Vagina (tissue), 2 donors: ENCODE data around the gene SPSB2.

Source experiments
- POLR2A ChIP-seq, 2 donors: fragments of 450-650 bp; IDR thresholded peaks; one replicate each; pipeline ENCODE4 v1.6.1; 2017; ENCODE audit warnings: antibody characterized with exemption in 2 of 2, mild to moderate bottlenecking in 2 of 2, moderate library complexity in 2 of 2
- TF ChIP-seq, protein P1 (sequence below), 3 experiments: fragments of 450-650 bp in 2 of 3; fragments of 200-600 bp in 1 of 3; sonication (generic) in 1 of 3; IDR thresholded peaks; one replicate each; pipeline ENCODE4 v1.5.1; 2017 to 2019; ENCODE audit warnings: antibody characterized with exemption in 3 of 3, mild to moderate bottlenecking in 2 of 3, moderate library complexity in 2 of 3

GRCh38 chr12:6899427-6899826 lies 26.3 kb upstream of the SPSB2 start:
- no peak for TF ChIP-seq POLR2A (IDR thresholded peaks at IDR 0.05)
- TF ChIP-seq, protein P1, sequence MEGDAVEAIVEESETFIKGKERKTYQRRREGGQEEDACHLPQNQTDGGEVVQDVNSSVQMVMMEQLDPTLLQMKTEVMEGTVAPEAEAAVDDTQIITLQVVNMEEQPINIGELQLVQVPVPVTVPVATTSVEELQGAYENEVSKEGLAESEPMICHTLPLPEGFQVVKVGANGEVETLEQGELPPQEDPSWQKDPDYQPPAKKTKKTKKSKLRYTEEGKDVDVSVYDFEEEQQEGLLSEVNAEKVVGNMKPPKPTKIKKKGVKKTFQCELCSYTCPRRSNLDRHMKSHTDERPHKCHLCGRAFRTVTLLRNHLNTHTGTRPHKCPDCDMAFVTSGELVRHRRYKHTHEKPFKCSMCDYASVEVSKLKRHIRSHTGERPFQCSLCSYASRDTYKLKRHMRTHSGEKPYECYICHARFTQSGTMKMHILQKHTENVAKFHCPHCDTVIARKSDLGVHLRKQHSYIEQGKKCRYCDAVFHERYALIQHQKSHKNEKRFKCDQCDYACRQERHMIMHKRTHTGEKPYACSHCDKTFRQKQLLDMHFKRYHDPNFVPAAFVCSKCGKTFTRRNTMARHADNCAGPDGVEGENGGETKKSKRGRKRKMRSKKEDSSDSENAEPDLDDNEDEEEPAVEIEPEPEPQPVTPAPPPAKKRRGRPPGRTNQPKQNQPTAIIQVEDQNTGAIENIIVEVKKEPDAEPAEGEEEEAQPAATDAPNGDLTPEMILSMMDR (IDR thresholded peaks at IDR 0.05), result no peak
